GM21786 (cell line): Measurements from ENCODE around the gene CCN5.
"Not testable (repeated sequence)": the region's sequence is repeated elsewhere in the genome, so short reads cannot be mapped to it uniquely, and the experiment has no call there.

ENCODE experiments used
- ATAC-seq: cut with Tn5 transposase; IDR thresholded peaks from one replicate; pipeline ENCODE4 v1.9.1; 2021; ENCODE audit not compliant: unreplicated experiment

The CCN5 gene

GRCh38 chr20:44714701-44715498 lies at the start of gene CCN5:
Gene CCN5, plus strand, starts transcription at chr20:44715369. Its CDS starts 22 bp downstream, at chr20:44715391.
- ATAC-seq = no peak

GRCh38 chr20:44666066-44666465 lies 49.1 kb upstream of the CCN5 start:
- no peak for ATAC-seq

- not testable (repeated sequence) for ATAC-seq
Measured at GRCh38 chr20:44670851-44671250, 44.3 kb upstream of the CCN5 start.

- ATAC-seq = not testable (repeated sequence)
Measured at GRCh38 chr20:44671541-44671940, 43.6 kb upstream of the CCN5 start.

- ATAC-seq = not testable (repeated sequence)
Measured at GRCh38 chr20:44672318-44672902, 42.8 kb upstream of the CCN5 start.

- ATAC-seq = no peak
Measured at GRCh38 chr20:44678242-44678641, 36.9 kb upstream of the CCN5 start.

GRCh38 chr20:44678990-44679611 lies 36.1 kb upstream of the CCN5 start:
- no peak for ATAC-seq

GRCh38 chr20:44681796-44682566 lies 33.2 kb upstream of the CCN5 start:
- no peak for ATAC-seq

GRCh38 chr20:44683263-44684046 lies 31.7 kb upstream of the CCN5 start:
- ATAC-seq = peak; percentile 77

- no peak for ATAC-seq
Measured at GRCh38 chr20:44684047-44684967, 30.9 kb upstream of the CCN5 start.

- no peak for ATAC-seq
Measured at GRCh38 chr20:44686934-44687333, 28.2 kb upstream of the CCN5 start.

GRCh38 chr20:44688053-44688625 lies 27.0 kb upstream of the CCN5 start:
- ATAC-seq = no peak

GRCh38 chr20:44689809-44690208 lies 25.4 kb upstream of the CCN5 start:
- no peak for ATAC-seq

GRCh38 chr20:44690781-44691423 lies 24.3 kb upstream of the CCN5 start:
- no peak for ATAC-seq

GRCh38 chr20:44691424-44692423 lies 23.4 kb upstream of the CCN5 start:
- ATAC-seq = no peak

- no peak for ATAC-seq
Measured at GRCh38 chr20:44692932-44693480, 22.2 kb upstream of the CCN5 start.

- no peak for ATAC-seq
Measured at GRCh38 chr20:44693627-44694026, 21.5 kb upstream of the CCN5 start.
